AG04449 (cell line): Measurements from ENCODE around the gene GAN.
"Not testable (repeated sequence)": the region's sequence is repeated elsewhere in the genome, so short reads cannot be mapped to it uniquely, and the experiment has no call there.

Source experiments
- CTCF ChIA-PET: fragments of 350-600 bp; formaldehyde crosslinking; extraction: SDS; loops from one replicate; lab custom pipeline; 2021; ENCODE audit warnings: antibody characterized with exemption; lab: Yijun Ruan, JAX
- POLR2A ChIA-PET: fragments of 400-600, 350-600 bp; formaldehyde crosslinking; extraction: SDS; loops from one replicate; lab custom pipeline; 2020; ENCODE audit warnings: antibody characterized with exemption, inconsistent platforms; lab: Yijun Ruan, JAX
- DNase-seq: peaks from one replicate; pipeline ENCODE4 v3.0.0-alpha.2; 2010; ENCODE audit warnings: low read depth, low spot score
- H3K4me3 ChIP-seq: 2 replicates; pipeline ENCODE4 v1.5.1; 2011; ENCODE audit warnings: low read depth, mild to moderate bottlenecking, control low read depth, low read length
- TF ChIP-seq, protein P1 (sequence below): IDR thresholded peaks from one replicate; pipeline ENCODE4 v1.5.1; 2011; ENCODE audit warnings: mild to moderate bottlenecking, moderate library complexity, low read length, control low read depth, inconsistent platforms; ENCODE audit not compliant: insufficient read depth; ENCODE audit errors: missing control alignments

Gene GAN

GRCh38 chr16:81399909-81400308, 85.1 kb downstream of the GAN start:
- H3K4me3 ChIP-seq: no peak overlapping the region
- no peak for DNase-seq
- TF ChIP-seq, protein P1, sequence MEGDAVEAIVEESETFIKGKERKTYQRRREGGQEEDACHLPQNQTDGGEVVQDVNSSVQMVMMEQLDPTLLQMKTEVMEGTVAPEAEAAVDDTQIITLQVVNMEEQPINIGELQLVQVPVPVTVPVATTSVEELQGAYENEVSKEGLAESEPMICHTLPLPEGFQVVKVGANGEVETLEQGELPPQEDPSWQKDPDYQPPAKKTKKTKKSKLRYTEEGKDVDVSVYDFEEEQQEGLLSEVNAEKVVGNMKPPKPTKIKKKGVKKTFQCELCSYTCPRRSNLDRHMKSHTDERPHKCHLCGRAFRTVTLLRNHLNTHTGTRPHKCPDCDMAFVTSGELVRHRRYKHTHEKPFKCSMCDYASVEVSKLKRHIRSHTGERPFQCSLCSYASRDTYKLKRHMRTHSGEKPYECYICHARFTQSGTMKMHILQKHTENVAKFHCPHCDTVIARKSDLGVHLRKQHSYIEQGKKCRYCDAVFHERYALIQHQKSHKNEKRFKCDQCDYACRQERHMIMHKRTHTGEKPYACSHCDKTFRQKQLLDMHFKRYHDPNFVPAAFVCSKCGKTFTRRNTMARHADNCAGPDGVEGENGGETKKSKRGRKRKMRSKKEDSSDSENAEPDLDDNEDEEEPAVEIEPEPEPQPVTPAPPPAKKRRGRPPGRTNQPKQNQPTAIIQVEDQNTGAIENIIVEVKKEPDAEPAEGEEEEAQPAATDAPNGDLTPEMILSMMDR: no peak
- CTCF ChIA-PET: interaction anchor here (1.1 to 5.4 kb wide), 7 partner anchors 30 to 338 kb away, joined by 3 to 34 read pairs (median 6); no protein-coding TSS in a partner anchor
- POLR2A ChIA-PET: interaction anchor here (0.5 kb wide), 1 partner anchor 149 kb away, joined by 3 read pairs; no protein-coding TSS in a partner anchor

DNA sequence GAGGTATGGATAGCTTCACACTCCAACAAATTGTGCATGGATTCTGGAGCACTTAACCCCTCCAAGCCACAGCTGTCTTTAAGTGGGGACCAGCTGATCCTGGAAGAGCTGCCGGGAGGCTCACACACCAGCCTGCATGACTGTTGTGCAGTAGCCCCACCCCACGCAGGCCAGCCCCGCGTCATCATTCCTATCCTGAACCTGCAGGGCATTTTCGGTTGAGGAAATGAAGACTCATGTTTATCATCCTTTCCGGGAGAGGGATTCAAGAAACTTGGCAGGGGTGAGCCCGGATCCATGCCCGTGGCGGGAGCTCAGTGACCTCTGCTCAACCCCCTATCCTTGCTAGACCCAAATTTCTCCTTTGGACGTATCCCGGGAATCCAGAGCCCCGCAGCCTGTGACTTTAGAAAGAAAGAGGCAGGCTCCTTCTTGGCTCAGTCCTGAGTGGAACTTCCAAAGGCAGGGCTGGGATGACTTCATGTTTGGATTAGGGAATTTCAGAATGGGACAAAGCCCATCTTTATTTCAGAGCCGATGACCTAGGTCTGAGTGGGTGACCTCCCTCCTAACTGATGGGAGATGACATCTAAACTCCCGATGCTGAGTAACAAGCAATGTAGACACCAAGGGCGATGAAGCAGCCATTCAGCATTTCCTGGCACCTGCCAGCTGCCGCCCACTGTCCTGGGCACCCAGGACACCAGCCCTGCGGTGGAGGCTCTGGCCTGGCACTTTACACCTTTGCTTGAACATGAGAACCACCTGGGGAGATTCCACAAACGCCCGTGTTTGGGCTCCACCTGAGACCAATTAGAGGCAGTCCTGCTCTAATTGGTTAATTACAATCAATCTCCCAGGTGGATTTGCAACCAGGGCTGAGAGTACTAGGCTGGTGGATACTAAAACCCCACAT, 86.5 kb downstream of the GAN start:
- CTCF ChIA-PET: interaction anchor here (0.6 to 5.4 kb wide), 12 partner anchors 12 to 337 kb away, joined by 3 to 34 read pairs (median 3); no protein-coding TSS in a partner anchor
- POLR2A ChIA-PET: no interaction called here
- TF ChIP-seq, protein P1: no peak
- DNase-seq: no peak
- no peak overlapping the region for H3K4me3 ChIP-seq

DNA sequence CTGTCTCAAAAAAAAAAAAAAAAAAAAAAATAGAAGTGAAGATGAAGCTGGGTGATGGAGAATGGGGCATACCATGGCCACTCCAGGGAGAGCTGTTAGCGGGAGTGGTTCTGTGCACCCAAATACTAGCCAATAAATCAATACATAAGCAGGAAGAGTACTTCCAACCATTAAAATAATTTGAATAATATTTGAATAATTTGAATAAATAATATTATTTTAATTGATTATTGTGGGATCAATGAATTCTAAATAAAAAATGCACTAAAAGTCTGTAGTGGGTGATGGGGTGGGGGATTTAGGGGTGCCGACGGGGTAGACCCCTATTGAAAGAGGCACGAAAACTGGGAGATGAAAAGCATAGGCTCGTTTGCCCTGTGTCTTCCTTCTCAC, 88.4 kb downstream of the GAN start:
- no peak for DNase-seq
- ChIA-PET POLR2A (no interaction called here), CTCF (interaction anchor here (0.7 to 6.7 kb wide), 27 partner anchors 9 to 338 kb away, joined by 3 to 76 read pairs (median 5); no protein-coding TSS in a partner anchor)
- H3K4me3 ChIP-seq: no peak overlapping the region
- TF ChIP-seq, protein P1: no peak

DNA sequence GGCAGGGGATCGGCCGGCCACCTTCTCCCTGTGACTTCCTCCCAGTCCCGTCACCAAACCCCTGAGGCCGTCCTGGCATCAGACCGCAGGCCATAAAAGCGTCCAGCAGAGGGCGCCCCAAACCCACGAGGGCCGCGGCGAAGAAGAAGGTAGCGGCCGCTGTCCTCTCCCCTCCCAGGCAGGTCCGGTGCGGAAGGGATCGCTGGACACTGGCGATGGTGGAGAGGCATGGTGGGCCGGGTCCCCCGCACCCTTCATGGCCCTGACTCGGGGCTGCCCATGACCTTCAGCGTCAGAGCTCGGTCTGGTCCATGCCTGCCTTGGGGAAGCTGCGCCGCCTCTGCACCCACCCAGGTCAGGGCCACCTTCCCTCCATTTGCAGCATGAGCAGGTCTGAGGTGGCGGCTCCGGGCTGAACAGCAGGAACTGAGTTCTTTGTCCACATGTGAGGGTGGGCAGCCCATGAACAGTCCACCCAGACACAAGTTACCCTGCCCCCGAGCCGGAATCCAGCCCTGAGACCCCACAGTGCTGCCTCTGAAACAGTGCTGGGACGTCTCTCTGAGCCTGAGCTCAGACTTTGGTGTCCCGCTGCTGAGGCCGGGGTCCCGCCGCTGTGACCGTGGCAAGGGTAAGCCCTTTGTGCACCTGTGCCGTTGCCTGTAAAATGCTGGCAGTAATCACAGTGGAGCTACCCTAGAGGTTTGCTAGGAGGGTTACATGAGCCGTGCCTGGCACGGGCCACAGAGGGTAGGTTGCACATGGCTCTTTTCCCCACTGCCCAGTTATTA, 89.0 kb downstream of the GAN start:
- ChIA-PET CTCF (interaction anchor here (0.7 to 6.7 kb wide), 53 partner anchors 8 to 337 kb away, joined by 3 to 76 read pairs (median 4); no protein-coding TSS in a partner anchor), POLR2A (no interaction called here)
- H3K4me3 ChIP-seq: peak overlapping the region; percentile 50
- DNase-seq: no peak
- TF ChIP-seq, protein P1: peak; percentile 98

GRCh38 chr16:81405002-81405401, 90.2 kb downstream of the GAN start:
- DNase-seq, H3K4me3 ChIP-seq, POLR2A ChIA-PET: not testable (repeated sequence)
- CTCF ChIA-PET: interaction anchor here (0.7 to 6.7 kb wide), 27 partner anchors 7 to 328 kb away, joined by 3 to 76 read pairs (median 7); no protein-coding TSS in a partner anchor

DNA sequence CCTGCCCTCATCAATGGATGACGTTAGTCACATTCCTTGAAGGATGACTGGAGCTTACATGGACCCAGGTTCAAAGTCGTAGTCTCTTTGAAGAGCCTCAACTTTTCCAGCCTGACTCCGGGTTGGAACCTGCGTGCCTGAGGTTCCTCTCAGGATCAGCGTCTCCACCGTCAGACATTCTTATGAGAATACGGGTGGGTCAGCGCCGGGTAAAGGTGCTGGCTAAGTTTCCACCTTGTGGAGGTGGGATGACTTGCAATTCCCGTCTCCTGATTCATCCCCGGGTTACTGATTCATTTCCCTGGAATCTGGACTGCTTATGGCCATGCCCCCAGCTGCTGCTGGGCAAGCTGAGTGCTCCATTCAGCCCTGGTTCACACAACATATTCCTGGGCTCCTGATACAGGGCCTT, 90.9 kb downstream of the GAN start:
- DNase-seq: peak; percentile 52
- H3K4me3 ChIP-seq: no peak overlapping the region
- TF ChIP-seq, protein P1: no peak
- POLR2A ChIA-PET: interaction anchor here (0.7 kb wide), 1 partner anchor 27 kb away, joined by 3 read pairs; no protein-coding TSS in a partner anchor
- CTCF ChIA-PET: interaction anchor here (0.9 to 6.7 kb wide), 6 partner anchors 20 to 318 kb away, joined by 3 to 76 read pairs (median 22); no protein-coding TSS in a partner anchor
